Measurements from ENCODE around the gene RAB6A. TPM values are rescaled to one million over a fixed set of nuclear protein-coding genes. Genes with fewer than 3 reads are reported as not detected.
"Not testable (repeated sequence)": the region's sequence is repeated elsewhere in the genome, so short reads cannot be mapped to it uniquely, and the experiment has no call there.

RAB6A gene
- total RNA-seq, 1 experiment from 2014 or later, result 172 TPM

DNA sequence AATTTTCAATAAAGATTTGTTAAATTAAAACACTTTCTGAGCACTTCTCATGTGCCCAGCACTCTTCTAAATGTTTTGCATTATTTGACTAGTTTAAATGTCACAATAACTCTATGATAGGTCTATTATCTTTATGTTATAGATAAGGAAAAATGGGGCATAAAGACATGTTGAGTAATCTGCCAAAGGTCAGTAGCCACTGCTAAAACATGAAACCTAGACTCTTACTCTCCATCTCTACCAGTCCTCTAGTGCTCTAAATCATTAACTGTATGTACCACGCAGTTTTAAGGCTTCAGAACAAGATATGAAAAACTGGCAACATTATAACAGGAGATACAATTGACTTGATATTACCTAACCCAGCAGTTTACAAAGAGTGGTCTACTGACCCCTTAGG lies 6.9 kb downstream of the RAB6A start:
- DNase-seq (ENCODE audit: unreplicated experiment), result no peak
- ChIA-PET POLR2A (interaction anchor here (1.5 to 2.9 kb wide), 2 partner anchors 10 to 34 kb away, joined by 5 to 15 read pairs; partner anchors contain the start of gene MRPL48), CTCF (no interaction called here)
- Mint-ChIP-seq H3K27me3 (ENCODE audit: insufficient read depth, unreplicated experiment) (no peaks in the 10 kb centered on the region), H3K36me3 (ENCODE audit: insufficient read depth, unreplicated experiment) (peaks cover 28% of the 10 kb centered on the region), H3K4me1 (ENCODE audit: insufficient read depth, unreplicated experiment) (peaks cover 40% of the 10 kb centered on the region), H3K9me3 (ENCODE audit: unreplicated experiment) (no peaks in the 10 kb centered on the region), H3K4me3 (ENCODE audit: unreplicated experiment) (no peak overlapping the region), H3K27ac (ENCODE audit: low read depth, unreplicated experiment) (no peak overlapping the region)
- TF ChIP-seq, protein P1, sequence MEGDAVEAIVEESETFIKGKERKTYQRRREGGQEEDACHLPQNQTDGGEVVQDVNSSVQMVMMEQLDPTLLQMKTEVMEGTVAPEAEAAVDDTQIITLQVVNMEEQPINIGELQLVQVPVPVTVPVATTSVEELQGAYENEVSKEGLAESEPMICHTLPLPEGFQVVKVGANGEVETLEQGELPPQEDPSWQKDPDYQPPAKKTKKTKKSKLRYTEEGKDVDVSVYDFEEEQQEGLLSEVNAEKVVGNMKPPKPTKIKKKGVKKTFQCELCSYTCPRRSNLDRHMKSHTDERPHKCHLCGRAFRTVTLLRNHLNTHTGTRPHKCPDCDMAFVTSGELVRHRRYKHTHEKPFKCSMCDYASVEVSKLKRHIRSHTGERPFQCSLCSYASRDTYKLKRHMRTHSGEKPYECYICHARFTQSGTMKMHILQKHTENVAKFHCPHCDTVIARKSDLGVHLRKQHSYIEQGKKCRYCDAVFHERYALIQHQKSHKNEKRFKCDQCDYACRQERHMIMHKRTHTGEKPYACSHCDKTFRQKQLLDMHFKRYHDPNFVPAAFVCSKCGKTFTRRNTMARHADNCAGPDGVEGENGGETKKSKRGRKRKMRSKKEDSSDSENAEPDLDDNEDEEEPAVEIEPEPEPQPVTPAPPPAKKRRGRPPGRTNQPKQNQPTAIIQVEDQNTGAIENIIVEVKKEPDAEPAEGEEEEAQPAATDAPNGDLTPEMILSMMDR (IDR thresholded peaks at IDR 0.05; ENCODE audit: unreplicated experiment), result no peak
- intact Hi-C loops (cut with micrococcal nuclease), result no loop called here
- BruUV-seq (replicated peaks), result no TSS peak

DNA sequence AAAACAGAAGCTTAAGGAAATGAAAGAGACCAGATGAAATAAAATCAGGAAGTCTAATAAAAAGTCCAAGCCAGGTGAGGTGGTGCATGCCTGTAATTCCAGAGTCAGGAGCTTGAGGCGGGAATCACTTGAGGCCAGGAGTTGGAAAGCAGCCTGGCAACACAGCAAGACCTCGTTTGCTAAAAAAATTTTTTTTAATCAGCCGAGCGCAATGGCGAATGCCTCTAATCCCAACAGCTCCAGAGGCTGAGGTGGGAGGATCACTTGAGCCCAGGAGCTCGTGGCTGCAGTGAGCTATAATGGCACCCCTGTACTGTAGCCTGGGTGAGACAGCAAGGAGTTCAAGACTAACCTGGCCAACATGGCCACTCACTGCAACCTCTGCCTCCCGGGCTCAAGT lies 8.0 kb downstream of the RAB6A start:
- ChIA-PET CTCF (interaction anchor here (0.7 to 1.2 kb wide), 3 partner anchors 28 to 211 kb away, joined by 3 to 6 read pairs (median 4); no protein-coding TSS in a partner anchor), POLR2A (interaction anchor here (0.6 to 2.9 kb wide), 11 partner anchors 9 to 419 kb away, joined by 3 to 22 read pairs (median 4); partner anchors contain the start of genes MRPL48 and RAB6A)
- DNase-seq (ENCODE audit: unreplicated experiment), result peak; percentile 52
- Mint-ChIP-seq H3K27me3 (ENCODE audit: insufficient read depth, unreplicated experiment) (no peaks in the 10 kb centered on the region), H3K4me1 (ENCODE audit: insufficient read depth, unreplicated experiment) (peaks cover 34% of the 10 kb centered on the region), H3K27ac (ENCODE audit: low read depth, unreplicated experiment) (peak overlapping the region; percentile 71), H3K36me3 (ENCODE audit: insufficient read depth, unreplicated experiment) (peaks cover 31% of the 10 kb centered on the region), H3K4me3 (ENCODE audit: unreplicated experiment) (peak overlapping the region; percentile 55), H3K9me3 (ENCODE audit: unreplicated experiment) (no peaks in the 10 kb centered on the region)
- BruUV-seq (replicated peaks), result no TSS peak
- TF ChIP-seq, protein P1 (IDR thresholded peaks at IDR 0.05; ENCODE audit: unreplicated experiment), result no peak
- intact Hi-C loops (cut with micrococcal nuclease), result no loop called here

DNA sequence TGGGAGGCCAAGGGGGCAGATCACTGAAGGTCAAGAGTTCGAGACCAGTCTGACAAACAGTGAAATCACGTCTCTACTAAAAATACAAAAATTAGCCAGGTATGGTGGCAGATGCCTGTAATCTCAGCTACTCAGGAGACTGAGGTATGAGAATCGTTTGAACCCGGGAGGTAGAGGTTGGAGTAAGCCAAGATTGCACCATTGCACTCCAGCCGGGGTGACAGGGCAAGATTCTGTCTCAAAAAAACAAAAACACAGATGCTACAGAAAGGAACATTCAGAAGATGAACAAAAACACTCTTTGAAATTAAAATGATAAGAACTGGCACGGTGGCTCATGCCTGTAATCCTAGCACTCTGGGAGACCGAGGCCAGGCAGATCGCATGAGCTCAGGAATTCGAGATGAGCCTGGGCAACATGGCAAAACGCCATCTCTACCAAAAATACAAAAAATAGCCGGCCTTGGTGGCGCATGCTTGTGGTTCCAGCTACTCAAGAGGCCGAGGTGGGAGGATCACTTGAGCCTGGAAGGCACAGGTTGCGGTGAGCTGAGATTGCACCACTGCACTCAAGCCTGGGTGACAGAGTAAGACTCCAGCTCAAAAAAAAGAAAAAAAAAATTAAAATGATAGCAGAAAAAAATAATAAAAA lies 8.5 kb downstream of the RAB6A start:
- H3K27me3 Mint-ChIP-seq (ENCODE audit: insufficient read depth, unreplicated experiment), result no peaks in the 10 kb centered on the region
- POLR2A ChIA-PET, result interaction anchor here (0.6 to 2.9 kb wide), 14 partner anchors 9 to 420 kb away, joined by 3 to 22 read pairs (median 4); partner anchors contain the start of genes MRPL48 and RAB6A
- TF ChIP-seq, protein P1 (IDR thresholded peaks at IDR 0.05; ENCODE audit: unreplicated experiment), result no peak
- peak overlapping the region; percentile 55 for H3K4me3 Mint-ChIP-seq (ENCODE audit: unreplicated experiment)
- peak overlapping the region; percentile 71 for H3K27ac Mint-ChIP-seq (ENCODE audit: low read depth, unreplicated experiment)
- peaks cover 28% of the 10 kb centered on the region for H3K4me1 Mint-ChIP-seq (ENCODE audit: insufficient read depth, unreplicated experiment)
- H3K9me3 Mint-ChIP-seq (ENCODE audit: unreplicated experiment), result no peaks in the 10 kb centered on the region
- H3K36me3 Mint-ChIP-seq (ENCODE audit: insufficient read depth, unreplicated experiment), result peaks cover 31% of the 10 kb centered on the region
- DNase-seq (ENCODE audit: unreplicated experiment), result peak; percentile 86
- CTCF ChIA-PET, result interaction anchor here (0.7 to 1.2 kb wide), 3 partner anchors 28 to 211 kb away, joined by 3 to 6 read pairs (median 4); no protein-coding TSS in a partner anchor
- intact Hi-C loops (cut with micrococcal nuclease), result no loop called here
- BruUV-seq (replicated peaks), result no TSS peak

DNA sequence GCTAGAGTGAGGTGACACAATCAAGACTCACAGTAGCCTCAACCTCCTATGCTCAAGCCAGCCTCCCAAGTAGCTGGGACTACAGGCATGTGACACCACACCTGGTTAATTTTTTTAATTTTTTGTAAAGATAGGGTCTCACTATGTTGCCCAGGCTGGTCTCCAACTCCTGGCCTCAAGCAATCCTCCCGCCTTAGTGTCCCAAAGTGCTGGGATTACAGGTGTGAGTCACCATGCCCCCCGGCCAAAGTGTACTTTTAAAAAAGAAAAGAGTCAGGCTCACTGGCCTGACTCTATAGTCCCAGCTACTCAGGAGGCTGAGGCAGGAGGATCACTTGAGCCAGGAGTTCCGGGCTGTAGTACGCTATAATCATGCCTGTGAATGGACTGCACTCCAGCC lies 10.0 kb downstream of the RAB6A start:
- BruUV-seq (replicated peaks); H3K27ac Mint-ChIP-seq (ENCODE audit: low read depth, unreplicated experiment); H3K27me3 Mint-ChIP-seq (ENCODE audit: insufficient read depth, unreplicated experiment); H3K4me3 Mint-ChIP-seq (ENCODE audit: unreplicated experiment); DNase-seq (ENCODE audit: unreplicated experiment); intact Hi-C loops (cut with micrococcal nuclease); H3K9me3 Mint-ChIP-seq (ENCODE audit: unreplicated experiment); CTCF ChIA-PET: not testable (repeated sequence)
- peaks cover 28% of the 10 kb centered on the region for H3K4me1 Mint-ChIP-seq (ENCODE audit: insufficient read depth, unreplicated experiment)
- peaks cover 24% of the 10 kb centered on the region for H3K36me3 Mint-ChIP-seq (ENCODE audit: insufficient read depth, unreplicated experiment)
- POLR2A ChIA-PET, result interaction anchor here (0.8 to 2.6 kb wide), 3 partner anchors 11 to 119 kb away, joined by 3 to 22 read pairs (median 4); partner anchors contain the start of gene RAB6A

Data from MCF 10A (cell line).